Vagina (tissue), 2 donors: ENCODE data around the gene SEC24B.

Source experiments
- POLR2A ChIP-seq, 2 donors: fragments of 450-650 bp; IDR thresholded peaks; one replicate each; pipeline ENCODE4 v1.6.1; 2017; ENCODE audit warnings: antibody characterized with exemption in 2 of 2, mild to moderate bottlenecking in 2 of 2, moderate library complexity in 2 of 2
- POLR2AphosphoS5 ChIP-seq, 2 donors: sonication (generic); formaldehyde crosslinking; IDR thresholded peaks; one replicate each; pipeline ENCODE4 v1.9.0; 2017; ENCODE audit warnings: antibody characterized with exemption in 2 of 2, mild to moderate bottlenecking in 2 of 2, low read depth in 1 of 2; ENCODE audit not compliant: insufficient read depth in 1 of 2

DNA sequence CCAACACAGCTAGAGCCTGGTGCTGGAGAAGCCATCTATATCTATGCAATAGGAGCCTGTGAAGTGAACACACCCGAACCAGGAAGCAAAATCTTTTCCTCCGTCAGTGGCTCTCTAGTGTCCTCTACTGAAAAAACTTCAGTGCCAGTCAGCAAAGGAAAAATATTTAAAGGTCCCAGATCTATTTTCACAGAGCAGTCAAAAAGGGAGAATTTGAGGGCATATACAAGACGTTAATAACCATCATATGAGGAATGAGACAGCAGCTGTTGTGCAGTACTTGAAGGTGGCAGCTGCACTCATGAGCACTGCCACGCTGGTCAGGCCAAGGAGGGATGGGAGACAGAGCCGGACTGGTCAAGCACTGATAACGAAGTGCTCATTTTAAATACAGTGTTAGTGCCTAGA, 140.8 kb downstream of the SEC24B start:
- TF ChIP-seq POLR2A (IDR thresholded peaks at IDR 0.05) (no peak), POLR2AphosphoS5 (IDR thresholded peaks at IDR 0.05; ENCODE audit: insufficient read depth in 1 of 2, low read depth in 1 of 2) (no peak)
